GM19351 (cell line): ENCODE results near the gene STARD9.
"Not testable (repeated sequence)": the region's sequence is repeated elsewhere in the genome, so short reads cannot be mapped to it uniquely, and the experiment has no call there.

Experiments used
- ATAC-seq: cut with Tn5 transposase; IDR thresholded peaks from one replicate; pipeline ENCODE4 v1.9.1; 2021; ENCODE audit warnings: mild to moderate bottlenecking, moderate library complexity; ENCODE audit not compliant: unreplicated experiment

Gene STARD9

DNA sequence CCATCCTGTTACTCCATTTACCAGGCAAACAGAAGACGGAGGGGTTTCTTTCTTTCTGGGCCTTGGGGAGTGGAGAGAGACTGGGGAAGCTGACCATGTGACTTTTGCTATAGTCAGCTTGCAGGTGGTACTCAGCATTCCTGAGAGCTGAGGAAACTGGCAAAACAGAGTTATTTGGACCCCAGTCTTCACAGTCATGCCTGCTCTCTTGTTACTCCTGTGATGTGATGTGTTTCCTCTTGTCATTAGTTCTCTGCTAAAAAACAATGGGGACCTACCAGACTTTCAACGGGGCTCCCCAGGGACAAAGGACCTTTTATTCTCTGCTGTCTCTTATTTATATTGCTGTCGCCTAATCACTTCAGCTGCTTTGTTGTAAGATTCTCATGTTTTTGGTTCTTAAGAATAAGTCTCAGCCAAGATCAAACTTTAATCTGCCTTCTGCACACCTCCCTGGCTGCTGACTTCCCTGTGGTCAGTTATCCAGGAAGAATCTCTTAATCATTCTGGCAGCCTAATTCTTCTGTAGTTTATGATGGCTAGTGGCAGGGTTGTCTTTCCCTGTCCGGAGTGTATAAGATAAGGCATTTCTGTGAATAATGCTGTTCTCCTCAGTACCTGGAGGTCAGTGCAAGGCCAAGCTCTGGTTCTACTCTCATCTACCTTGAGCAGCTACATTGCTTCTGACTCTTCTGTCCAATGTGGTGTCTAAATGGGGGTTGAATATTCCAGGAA is 8.8 kb downstream of the STARD9 start:
- ATAC-seq, result no peak

DNA sequence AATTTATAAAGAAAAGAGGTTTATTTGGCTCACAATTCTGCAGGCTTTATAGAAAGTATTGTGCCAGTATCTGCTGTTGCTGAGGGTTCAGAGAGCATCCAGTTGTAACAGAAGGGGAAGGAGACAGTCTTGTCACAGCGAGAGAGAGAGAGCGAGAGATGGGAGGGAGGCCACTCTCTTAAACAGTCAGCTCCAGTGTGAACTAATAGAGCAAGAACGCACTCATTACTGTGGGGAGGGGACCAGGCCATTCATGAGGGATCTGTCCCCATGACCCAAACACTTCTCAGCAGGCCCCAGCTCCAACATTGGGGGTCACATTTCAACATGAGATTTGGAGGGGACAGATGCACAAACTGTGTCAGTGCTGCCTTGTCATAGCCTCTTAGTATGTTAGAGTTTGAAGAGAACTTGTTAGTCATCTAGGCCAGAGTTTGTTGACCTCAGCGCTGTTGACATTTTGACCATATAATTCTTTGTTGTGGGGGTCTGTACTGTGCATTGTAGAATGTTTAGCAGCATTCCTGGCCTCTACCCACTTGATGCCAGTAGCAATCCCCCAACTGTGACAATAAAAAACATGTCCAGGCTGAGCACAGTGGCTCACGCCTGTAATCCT is 15.3 kb downstream of the STARD9 start:
- no peak for ATAC-seq

DNA sequence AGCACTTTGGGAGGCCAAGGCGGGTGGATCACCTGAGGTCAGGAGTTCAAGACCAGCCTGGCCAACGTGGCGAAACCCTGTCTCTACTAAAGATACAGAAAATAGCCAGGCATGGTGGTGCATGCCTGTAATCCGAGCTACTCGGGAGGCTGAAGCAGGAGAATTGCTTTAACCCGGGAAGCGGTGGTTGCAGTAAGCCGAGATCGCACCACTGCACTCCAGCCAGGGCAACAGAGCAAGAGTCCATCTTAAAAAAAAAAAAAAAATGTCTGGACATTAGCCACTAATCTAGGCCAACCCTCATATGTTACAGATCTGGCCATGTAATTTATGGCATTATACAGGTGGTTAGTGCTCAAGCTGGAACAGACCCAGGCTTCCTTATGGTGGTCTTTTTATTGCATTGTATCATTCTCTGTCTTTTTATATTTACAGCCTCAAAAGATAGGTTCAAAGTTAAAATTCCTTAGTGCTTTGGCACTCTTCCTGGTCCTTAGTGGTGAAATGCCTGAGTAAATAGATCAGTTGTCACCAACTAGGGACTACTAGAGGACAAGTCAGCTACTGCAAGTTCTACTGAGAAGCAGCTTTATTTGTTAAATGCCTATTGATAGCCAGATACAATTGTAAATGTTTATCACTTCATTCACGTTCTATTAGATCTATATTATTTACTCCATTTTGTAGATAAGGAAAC is 16.0 kb downstream of the STARD9 start:
- ATAC-seq, result no peak

DNA sequence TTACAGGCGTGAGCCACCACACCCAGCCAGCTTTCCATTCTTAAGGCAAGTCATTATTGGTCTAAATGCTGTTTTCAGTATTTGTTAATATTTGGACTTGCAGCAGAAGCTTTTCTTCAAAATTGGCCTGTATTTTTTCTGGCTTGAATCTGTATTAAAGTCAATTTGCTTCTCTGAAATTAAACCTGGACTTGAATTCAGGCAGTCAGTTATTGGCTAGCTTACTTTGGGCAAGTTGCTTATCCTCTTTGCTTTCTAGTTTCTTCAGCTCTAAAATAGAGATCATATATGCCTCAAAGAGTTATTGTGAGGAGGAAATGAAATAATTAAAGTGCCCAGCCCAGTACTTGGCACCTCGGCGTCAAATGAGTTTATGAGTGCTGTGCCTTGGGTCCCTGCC is 17.3 kb downstream of the STARD9 start:
- ATAC-seq, result no peak

DNA sequence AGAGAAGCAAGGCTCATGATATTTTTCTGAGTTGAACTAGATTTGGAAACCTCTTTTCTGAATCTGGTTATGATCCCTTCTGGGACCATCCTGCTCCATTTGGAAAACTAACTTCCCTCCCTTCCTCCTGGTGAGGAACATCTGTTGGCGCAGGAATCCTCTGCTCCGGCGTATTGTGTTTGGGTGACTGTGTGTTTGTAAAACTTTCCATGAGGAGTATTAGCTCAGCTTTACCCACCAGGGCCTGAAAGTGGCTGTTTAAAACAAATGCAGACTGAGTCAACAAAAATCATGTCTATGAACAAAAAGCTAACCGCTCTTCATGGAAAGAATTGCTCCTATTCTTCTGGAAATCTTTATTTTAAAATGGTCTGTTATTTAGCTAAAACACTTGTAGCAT is 17.7 kb downstream of the STARD9 start:
- ATAC-seq, result no peak

DNA sequence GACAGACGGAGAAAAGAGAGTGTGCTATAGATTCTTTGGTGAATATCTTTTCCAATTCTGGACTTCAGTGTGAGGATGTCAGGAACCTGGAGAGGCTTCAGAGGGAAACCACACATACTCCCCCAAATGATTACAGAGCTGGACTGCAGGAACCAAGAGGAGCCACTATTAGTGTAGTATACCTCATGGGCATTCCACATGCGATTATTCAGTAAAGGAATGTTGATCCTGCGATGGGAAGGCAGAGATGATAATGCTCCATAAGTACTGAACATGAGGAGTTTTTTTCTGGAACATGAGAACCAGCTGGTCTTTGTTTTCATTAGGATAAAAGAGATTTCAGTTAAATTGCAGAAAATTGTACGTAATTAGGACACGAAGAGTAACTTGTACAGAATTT is 18.7 kb downstream of the STARD9 start:
- no peak for ATAC-seq

DNA sequence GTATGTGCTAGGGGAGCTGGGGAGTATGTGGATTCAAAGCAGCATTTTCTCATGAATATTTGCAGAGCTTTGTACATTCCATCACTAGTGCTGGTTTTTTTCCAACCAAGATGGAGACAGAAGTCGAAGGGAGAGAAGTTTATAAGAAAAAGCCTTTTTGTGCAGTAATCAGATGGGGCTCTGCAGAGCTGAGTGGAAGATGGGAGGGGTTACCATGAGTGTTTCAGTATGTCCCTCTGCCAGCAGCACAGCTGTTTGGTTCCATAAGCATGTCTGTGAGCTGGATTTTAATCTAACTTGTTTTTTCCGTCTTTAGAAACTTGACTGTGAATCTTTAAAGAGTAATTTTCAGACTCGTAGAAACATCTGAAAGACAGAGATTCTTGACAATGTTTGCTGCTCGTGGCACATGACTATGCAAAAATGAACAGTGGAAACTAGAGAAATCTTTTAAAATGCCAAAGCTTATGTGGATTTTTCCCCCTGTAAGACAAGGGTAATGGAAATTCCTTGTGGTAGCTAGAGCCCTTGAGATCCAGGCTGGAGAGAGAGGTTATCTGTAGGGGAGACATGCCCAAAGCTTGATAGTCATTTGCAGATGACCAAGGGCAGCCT is 20.3 kb downstream of the STARD9 start:
- ATAC-seq, result no peak

DNA sequence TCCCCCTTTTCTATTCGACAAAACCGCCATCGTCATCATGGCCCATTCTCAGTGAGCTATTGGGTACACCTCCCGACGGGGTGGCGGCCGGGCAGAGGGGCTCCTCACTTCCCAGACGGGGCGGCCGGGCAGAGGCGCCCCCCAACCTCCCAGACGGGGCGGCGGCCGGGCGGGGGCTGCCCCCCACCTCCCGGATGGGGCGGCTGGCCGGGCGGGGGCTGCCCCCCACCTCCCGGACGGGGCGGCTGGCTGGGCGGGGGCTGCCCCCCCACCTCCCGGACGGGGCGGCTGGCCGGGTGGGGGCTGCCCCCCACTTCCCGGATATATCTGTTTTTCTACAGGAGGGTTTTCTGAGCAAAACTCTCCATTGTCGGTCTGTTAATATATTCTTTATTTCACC is 25.9 kb downstream of the STARD9 start:
- not testable (repeated sequence) for ATAC-seq

DNA sequence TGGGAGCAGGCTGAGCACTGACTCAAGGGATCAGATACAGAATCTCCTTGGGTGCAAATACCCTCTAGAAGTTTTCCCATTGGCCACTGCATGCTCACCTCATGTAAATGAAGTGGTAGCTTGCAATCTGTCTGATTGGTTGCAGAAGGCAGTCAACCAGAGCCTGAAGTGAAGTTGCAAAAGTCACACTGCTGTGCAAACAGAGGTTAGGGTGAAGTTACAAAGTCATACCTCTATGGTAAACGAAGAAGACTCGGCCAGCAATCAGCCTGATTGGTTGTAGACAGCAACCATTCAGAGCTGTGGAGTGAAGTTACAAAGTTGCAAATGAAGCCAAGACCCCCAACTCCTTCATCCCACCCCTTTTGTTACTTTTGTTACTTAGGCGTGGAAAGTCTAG is 27.1 kb downstream of the STARD9 start:
- no peak for ATAC-seq

DNA sequence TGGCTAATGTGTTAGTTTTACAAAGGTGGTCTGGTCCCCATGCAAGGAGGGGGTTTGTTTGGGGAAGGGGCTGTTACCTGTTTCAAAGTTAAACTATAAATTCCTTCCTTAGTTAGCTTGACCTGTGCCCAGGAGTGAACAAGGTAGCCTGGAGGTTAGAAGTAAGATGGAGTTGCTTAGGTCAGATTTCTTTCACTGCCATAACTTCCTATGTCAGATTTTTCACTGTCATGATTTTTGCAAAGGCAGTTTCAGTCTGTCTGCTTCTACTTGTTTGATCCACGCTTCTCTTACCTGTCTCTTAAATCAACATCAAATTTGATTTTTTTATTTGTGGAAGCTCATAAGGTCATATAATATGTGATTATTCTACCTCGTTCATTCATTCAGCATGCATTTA is 28.6 kb downstream of the STARD9 start:
- ATAC-seq, result no peak

DNA sequence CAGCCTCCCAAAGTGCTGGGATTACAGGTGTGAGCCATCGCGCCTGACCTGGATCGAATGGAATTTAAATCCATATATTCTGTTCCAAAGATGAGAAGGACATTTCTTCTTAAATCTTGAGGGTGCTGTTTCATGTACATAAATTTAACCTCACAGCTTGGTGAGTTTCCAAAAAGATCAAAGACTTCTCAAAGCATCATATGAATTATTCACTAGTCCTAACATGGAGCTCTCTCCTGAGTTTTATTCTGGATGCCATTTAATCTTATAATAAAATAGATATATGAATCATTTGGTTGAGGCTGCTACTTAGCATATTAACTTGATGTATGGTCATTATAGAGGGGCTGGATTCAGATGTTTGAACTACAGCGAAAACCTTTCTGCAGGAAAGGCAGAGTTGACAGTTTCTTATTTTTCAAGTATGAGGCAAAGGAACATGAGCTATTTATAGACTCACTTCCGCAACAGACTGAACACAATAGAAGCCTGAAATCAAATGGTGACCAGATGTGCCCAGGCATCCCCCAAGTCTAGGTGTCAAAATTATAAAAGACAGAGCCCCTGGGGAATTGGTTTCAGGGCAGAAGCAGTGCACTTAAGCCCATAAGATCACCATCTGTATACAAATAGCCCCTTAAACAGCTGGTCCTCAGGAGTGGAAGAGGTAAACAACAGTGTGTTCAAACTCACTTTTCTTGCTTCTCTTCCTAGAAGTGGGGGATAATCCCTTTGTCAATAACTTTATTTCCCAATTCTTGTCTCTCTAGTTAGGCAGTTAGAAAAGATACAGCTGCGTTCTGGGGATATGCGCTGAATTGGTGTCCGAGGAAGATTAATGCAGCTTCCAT is 29.7 kb downstream of the STARD9 start:
- ATAC-seq, result no peak

DNA sequence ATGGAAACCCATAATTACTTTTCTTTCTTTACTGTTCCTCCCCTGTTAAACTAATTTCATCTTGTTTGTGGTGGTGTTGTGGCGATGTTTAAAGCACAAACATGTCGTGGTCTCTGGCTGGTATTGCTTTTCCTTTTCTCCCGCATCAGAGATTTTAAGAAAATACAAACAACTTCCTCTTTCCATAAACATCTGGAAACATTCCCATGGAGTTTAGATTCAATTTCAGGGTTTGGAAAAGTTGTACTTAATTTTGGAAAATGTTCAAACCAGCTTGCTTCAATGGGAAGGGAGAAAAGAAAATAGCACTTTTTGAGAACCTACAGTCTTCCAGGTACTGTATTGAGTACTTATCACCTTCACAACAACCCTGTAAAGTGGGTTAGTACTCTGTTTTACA is 30.4 kb downstream of the STARD9 start:
- no peak for ATAC-seq

DNA sequence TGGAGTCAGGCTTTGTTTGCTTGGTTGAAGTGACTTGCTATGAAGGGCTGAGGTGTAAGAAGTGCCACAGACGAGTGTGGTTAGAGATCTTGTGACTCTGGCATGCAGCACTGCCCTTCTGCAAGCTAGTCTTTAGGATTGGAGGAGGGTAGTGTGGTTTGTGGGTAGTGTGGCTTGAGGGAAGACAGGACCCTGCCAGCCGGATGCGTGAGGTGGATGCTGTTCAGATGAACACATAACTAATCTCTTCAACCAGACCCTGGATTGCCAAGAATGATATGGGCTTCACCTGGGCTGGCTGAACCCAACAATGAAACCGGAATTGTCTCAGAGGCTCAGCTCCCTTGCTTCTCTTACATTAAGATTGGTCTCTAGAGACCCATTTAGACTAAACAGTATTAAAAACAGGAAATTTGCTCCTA is 32.7 kb downstream of the STARD9 start:
- ATAC-seq, result no peak

DNA sequence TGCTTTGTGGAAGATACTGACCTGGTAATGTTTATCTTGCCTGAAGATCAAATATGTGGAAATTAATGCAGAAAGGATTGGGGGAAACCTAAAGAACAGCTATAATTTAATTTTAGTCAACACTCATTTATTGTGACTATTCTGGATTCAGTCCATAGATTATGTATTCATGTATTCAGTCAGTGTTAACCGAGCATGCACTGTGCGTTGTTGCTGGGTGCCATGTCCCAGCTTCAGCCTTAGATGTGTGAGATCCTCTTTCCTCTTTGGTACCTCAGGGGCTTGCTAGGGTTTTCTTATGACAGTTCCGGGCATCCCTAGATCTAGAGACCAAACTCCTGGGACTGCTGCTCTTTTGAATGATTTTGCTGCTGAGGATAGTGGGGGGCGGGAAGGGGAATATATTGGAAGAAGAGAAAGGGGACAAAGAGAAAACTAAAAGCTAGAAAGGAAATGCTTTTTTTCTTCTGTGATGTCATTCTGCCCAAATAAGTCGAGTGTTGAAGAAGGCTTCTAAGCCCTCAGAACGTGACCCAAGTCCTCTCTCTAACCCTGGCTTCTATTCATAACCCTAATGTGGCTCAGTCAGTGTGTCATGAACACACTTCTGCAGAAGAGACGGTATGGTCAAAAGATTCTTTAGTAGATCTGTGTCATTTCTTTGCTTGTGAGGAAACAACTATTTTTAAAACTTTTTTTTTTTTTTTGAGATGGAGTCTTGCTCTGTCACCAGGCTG is 33.5 kb downstream of the STARD9 start:
- no peak for ATAC-seq

DNA sequence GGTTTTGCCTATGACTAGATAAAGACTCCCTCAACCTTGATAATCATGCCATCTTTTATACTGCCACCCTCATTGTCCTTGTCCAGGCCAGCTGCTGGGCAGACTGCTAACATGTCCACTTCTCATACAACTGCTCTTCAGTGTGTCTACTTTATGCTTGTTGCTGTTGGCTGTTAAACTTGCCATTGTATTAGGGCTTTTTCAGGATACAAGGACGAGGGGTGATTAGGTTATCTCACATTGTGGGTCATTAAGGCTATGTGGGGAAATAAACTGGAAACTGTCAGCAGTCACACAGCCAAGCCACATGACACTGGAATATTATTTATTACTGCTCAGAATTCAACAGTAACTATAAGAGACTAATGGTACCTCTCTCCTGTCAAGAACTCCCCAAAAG is 36.1 kb downstream of the STARD9 start:
- no peak for ATAC-seq

DNA sequence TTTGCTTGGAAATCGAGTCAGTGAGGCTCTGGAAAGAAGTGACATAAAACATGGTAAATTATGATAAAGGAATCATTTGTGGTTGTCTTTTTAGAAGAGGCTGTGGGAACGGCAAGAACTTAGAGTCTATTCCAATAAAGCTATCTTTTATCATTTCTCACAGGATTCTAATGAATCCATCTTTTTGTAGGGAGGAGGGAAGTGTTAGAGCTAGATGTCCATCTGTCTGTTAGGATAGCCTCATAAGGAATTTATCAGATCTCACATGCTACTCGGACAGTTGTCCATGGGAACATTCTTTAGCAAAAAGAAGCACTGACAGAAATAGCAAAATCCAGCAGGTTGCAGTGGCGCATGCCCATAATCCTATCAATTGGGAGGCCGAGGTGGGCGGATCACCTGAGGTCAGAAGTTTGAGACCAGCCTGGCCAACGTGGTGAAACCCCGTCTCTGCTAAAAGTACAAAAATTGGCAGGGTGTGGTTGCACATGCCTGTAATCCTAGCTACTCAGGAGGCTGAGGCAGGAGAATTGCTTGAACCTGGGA is 37.0 kb downstream of the STARD9 start:
- ATAC-seq, result no peak

DNA sequence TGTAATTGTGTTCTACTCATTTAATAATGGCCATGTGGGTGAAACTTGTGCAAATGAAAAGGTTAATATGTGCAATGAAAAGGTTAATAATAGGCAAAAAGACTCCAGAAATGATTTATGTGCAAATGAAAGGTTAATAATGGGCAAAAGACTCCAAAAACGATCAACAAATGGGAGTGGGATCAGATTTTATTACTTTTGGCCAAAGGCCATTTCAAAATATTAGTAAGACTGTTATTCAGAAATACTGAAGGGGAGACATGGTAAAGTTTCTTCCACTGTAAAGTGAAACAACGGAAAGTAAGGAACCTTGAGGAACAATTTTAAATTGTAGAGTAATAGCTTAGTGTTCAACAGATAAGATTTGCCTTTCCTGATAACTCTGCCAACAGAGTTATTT is 40.7 kb downstream of the STARD9 start:
- no peak for ATAC-seq

DNA sequence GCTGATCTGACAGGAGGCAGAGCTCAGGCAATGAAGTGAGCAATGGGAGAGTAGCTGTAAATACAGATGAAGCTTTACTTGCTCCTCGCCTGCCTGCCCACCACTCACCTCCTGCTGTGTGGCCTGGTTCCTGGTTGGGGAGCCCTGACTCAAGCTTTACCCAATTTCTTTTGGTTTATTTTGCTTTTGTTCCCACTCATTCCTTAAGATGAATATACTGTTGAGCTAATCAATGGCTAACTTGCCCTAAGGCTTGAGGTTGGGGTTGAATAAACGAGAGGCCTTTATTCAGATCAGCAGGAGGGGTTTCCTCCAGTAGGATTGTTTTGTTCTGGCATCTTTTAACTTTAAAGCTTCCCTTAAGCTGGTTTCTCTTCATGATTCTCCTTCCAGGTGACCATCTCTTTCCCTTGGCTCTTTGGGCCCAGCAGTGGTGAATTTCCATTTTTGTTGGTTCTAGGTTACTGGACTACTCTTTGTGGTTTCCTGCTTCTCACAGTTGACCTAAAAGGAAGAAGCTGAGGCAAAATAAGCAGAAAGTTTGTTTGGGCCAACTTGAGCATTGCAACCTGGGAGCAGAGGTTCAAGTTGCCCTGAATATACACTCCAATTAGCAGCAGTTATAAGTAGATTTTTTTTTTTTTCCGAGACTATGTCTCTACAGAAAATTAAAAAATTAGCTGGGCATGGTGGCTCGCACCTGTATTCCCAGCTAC is 44.4 kb downstream of the STARD9 start:
- ATAC-seq, result no peak

DNA sequence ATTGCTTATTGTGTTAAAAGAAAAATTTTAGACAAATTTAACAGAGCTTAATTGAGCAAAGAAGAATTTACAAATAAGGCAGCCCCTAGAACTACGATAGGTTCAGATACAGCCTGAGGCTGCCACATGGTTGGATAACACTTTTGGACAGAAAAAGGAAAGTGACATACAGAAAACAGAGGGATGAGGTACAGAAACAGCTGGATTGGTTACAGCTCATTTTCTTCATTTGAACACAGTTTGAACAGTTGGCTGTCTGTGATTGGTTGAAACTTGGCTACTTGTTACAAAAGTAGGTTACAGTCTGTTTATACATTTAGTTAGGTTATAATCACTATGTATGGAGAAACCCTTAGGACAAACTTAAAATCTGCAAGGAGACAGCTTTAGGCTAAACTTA is 46.0 kb downstream of the STARD9 start:
- no peak for ATAC-seq
